Activated CD4-positive, CD25-positive, alpha-beta regulatory T cell treated with anti-CD3 and anti-CD28 coated beads, Interleukin-2, amount 50 U/mL, for 72 hours (primary cell): ENCODE results near the gene MEGF11.

Experiments
- DNase-seq: peaks from one replicate; pipeline ENCODE4 v3.0.0; 2021

Gene MEGF11

GRCh38 chr15:65957451-65957850 is 296.1 kb downstream of the MEGF11 start:
- no peak for DNase-seq

- no peak for DNase-seq
Measured at GRCh38 chr15:65956899-65957298, 296.7 kb downstream of the MEGF11 start.

- DNase-seq = no peak
Measured at GRCh38 chr15:65956307-65956706, 297.2 kb downstream of the MEGF11 start.

- DNase-seq = no peak
Measured at GRCh38 chr15:65954289-65954741, 299.2 kb downstream of the MEGF11 start.

- no peak for DNase-seq
Measured at GRCh38 chr15:65953622-65954021, 299.9 kb downstream of the MEGF11 start.

- DNase-seq = no peak
Measured at GRCh38 chr15:65952391-65953053, 301.0 kb downstream of the MEGF11 start.

GRCh38 chr15:65951007-65951406 is 302.5 kb downstream of the MEGF11 start:
- no peak for DNase-seq

- no peak for DNase-seq
Measured at GRCh38 chr15:65949491-65949890, 304.1 kb downstream of the MEGF11 start.

- no peak for DNase-seq
Measured at GRCh38 chr15:65949011-65949410, 304.5 kb downstream of the MEGF11 start.

GRCh38 chr15:65948383-65948782 is 305.2 kb downstream of the MEGF11 start:
- no peak for DNase-seq

- DNase-seq = no peak
Measured at GRCh38 chr15:65947041-65947440, 306.5 kb downstream of the MEGF11 start.

GRCh38 chr15:65945616-65946015 is 307.9 kb downstream of the MEGF11 start:
- no peak for DNase-seq

GRCh38 chr15:65944404-65944803 is 309.1 kb downstream of the MEGF11 start:
- DNase-seq = no peak

- DNase-seq = no peak
Measured at GRCh38 chr15:65942436-65942835, 311.1 kb downstream of the MEGF11 start.

GRCh38 chr15:65940618-65940909 is 313.0 kb downstream of the MEGF11 start:
- no peak for DNase-seq

GRCh38 chr15:65939901-65940617 is 313.5 kb downstream of the MEGF11 start:
- no peak for DNase-seq

GRCh38 chr15:65938604-65939003 is 314.9 kb downstream of the MEGF11 start:
- DNase-seq = no peak

GRCh38 chr15:65937476-65937875 is 316.1 kb downstream of the MEGF11 start:
- no peak for DNase-seq

- no peak for DNase-seq
Measured at GRCh38 chr15:65937054-65937453, 316.5 kb downstream of the MEGF11 start.

- no peak for DNase-seq
Measured at GRCh38 chr15:65936282-65936681, 317.3 kb downstream of the MEGF11 start.

- DNase-seq = no peak
Measured at GRCh38 chr15:65935391-65935790, 318.2 kb downstream of the MEGF11 start.

- no peak for DNase-seq
Measured at GRCh38 chr15:65931221-65931620, 322.3 kb downstream of the MEGF11 start.

GRCh38 chr15:65930134-65930533 is 323.4 kb downstream of the MEGF11 start:
- DNase-seq = no peak

GRCh38 chr15:65929573-65929972 is 324.0 kb downstream of the MEGF11 start:
- no peak for DNase-seq

GRCh38 chr15:65927545-65927944 is 326.0 kb downstream of the MEGF11 start:
- no peak for DNase-seq
